Coronary artery (tissue), 2 donors: ENCODE measurements around the gene RALGDS.
"Not testable (repeated sequence)": the region's sequence is repeated elsewhere in the genome, so short reads cannot be mapped to it uniquely, and the experiment has no call there.

Experiments
- DNase-seq: peaks from one replicate; pipeline ENCODE4 v3.0.0-alpha.2; 2017; ENCODE audit warnings: low spot score
- H3K27ac ChIP-seq, 2 donors: fragments of 200-600 bp; sonication (generic); one replicate each; pipeline ENCODE4 v1.5.1; 2016 to 2019
- H3K4me3 ChIP-seq: fragments of 200-600 bp; sonication (generic); 2 replicates; pipeline ENCODE4 v1.5.1; 2016; ENCODE audit warnings: mild to moderate bottlenecking, moderate library complexity
- TF ChIP-seq, protein P1 (sequence below): fragments of 200-600 bp; sonication (generic); IDR thresholded peaks from one replicate; pipeline ENCODE4 v1.5.1; 2019; ENCODE audit warnings: antibody characterized with exemption

The RALGDS gene

DNA sequence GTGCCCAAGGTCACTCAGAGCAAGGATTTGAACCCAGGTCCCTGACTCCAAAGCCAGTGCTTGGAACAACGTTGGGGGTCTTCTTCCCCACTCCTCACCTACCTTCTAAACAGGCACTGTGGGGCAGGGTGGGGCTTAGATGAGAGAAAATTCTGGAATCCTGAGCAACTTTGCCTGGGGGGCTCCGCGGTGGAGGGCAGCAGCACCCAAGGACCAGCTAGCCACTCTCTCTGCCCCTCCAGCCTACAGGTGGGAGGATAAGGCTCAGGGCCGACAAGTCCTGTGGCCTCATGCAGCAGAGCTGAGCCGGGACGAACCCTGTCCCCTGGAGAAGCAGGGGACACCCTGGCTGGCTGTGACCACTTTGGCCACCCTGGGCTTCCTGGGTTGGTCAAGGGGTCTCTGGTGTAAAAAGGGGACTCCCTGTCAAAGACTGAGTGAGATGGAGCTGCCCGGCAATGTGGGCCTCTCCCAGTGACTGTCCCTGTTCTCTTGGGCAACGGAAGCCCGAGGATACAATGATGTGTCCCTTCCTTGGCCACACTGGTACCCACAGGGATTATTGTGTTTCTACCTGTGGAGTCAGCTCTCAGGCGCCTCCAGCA, 32.8 kb downstream of the RALGDS start:
- no peak for DNase-seq
- TF ChIP-seq, protein P1, sequence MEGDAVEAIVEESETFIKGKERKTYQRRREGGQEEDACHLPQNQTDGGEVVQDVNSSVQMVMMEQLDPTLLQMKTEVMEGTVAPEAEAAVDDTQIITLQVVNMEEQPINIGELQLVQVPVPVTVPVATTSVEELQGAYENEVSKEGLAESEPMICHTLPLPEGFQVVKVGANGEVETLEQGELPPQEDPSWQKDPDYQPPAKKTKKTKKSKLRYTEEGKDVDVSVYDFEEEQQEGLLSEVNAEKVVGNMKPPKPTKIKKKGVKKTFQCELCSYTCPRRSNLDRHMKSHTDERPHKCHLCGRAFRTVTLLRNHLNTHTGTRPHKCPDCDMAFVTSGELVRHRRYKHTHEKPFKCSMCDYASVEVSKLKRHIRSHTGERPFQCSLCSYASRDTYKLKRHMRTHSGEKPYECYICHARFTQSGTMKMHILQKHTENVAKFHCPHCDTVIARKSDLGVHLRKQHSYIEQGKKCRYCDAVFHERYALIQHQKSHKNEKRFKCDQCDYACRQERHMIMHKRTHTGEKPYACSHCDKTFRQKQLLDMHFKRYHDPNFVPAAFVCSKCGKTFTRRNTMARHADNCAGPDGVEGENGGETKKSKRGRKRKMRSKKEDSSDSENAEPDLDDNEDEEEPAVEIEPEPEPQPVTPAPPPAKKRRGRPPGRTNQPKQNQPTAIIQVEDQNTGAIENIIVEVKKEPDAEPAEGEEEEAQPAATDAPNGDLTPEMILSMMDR: no peak
- H3K4me3 ChIP-seq: no peak overlapping the region
- H3K27ac ChIP-seq: no peak overlapping the region

DNA sequence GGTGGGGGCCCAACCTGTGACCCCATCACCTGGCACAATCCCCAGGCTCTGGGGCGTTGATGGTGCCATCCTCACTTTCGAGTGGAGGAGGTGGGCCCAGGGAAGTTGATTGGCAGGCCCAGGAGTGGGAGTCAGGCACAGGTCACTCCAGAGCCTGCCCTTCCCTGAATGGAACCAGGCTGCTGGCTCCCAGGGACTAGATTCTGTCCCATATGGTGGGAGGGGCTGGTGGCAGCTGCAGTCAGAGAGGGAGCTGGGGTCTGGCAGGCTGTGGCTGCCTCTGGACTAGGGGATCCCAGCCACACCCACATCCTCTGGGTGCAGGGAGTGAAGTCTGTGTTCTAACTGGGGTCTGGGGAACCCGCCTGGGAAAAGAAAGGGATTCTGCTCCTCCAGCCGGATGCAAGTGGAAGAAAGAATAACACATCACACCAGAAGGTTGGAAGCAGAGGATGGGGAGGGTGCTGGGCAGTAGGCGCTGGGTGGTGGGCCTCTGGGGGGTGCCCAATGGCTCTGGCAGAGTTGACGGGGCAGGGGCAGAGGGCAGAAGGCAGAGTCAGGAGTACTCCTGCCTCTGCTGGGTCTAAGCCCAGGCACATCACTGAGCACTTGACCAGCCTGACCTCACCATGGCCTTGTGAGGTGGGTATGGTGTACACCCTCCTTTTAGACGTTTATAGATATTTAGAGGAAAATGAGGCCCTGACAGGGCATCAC, 33.5 kb downstream of the RALGDS start:
- DNase-seq: peak; percentile 68
- no peak overlapping the region for H3K4me3 ChIP-seq
- H3K27ac ChIP-seq: no peak overlapping the region
- TF ChIP-seq, protein P1: no peak

DNA sequence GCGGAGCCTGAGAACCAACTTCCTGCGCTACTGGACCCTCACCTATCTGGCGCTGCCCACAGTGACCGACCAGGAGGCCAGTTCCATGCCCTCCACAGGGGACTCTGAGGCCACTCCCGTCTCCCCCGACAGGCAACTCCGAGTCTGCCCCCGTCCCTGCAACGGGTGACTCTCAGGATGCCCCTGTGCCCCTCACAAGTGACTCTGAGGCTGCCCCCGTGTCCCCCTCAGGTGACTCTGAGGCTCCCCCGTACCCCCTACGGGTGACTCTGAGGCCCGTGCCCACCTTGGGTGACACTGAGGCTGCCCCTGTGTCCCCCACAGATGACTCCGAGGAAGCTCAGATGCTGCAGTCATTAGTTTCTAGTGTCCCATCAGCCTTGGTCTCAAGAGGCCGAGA, 34.1 kb downstream of the RALGDS start:
- no peak for DNase-seq
- TF ChIP-seq, protein P1: no peak

DNA sequence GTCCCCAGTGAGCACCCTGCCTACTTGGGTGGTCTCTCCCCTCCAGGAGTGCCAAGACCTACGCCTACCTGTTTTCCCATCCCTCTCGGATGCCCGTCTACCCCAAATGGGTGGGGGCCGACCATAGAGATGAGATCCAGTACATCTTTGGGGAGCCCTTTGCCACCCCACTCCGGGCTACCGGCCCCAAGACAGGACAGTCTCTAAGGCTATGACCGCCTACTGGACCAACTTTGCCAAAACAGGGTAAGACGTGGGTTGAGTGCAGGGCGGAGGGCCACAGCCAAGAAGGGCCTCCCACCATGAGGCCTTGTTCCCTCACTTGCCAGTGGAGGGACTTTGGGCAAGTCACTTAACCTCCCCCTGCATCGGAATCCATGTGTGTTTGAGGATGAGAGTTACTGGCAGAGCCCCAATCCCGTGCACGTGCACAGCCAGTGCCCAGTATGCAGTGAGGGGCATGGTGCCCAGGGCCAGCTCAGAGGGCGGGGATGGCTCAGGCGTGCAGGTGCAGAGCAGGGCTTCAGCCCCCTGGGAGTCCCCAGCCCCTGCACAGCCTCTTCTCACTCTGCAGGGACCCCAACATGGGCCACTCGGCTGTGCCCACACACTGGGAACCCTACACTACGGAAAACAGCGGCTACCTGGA, 34.7 kb downstream of the RALGDS start:
- not testable (repeated sequence) for H3K4me3 ChIP-seq, H3K27ac ChIP-seq, DNase-seq

More for the DNA sequence above, 34.1 kb downstream of the RALGDS start:
- no peak overlapping the region for H3K4me3 ChIP-seq
- no peak overlapping the region for H3K27ac ChIP-seq

DNA sequence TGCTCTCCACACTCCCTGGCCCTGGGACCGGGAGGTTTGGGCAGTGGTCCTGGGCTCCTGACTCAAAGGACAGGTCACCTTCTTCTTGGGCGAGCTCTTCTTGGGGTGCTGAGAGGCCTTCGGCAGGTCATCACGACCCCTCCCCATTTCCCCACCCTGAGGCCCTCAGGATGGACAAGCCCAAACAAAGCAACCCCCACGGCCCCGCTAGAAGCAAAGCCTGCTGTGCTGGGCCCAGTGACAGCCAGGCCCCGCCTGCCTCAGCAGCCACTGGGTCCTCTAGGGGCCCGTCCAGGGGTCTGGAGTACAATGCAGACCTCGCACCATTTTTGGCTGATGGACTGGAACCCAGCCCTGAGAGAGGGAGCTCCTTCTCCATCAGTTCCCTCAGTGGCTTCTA, 37.4 kb downstream of the RALGDS start:
- DNase-seq, H3K27ac ChIP-seq, H3K4me3 ChIP-seq: not testable (repeated sequence)

DNA sequence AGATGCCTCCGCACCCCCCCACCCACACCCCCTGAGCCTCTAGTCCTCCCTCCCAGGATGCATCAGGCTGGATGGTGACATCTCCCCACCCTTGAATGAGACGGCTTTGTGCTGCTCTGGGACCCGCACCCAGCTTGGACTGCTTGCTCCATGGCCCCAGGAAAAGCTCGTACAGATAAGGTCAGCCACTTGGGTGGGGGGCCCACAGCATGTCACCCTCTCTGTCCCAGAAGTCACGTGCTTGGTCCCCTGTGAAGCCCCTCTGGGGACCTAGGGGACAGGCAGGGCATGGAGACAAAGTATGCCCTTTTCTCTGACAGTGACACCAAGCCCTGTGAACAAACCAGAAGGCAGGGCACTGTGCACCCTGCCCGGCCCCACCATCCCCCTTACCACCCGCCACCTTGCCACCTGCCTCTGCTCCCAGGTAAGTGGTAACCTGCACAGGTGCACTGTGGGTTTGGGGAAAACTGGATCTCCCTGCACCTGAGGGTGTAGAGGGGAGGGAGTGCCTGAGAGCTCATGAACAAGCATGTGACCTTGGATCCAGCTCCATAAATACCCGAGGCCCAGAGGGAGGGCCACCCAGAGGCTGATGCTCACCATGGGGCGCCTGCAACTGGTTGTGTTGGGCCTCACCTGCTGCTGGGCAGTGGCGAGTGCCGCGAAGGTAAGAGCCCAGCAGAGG, 38.9 kb downstream of the RALGDS start:
- DNase-seq, H3K4me3 ChIP-seq: not testable (repeated sequence)

DNA sequence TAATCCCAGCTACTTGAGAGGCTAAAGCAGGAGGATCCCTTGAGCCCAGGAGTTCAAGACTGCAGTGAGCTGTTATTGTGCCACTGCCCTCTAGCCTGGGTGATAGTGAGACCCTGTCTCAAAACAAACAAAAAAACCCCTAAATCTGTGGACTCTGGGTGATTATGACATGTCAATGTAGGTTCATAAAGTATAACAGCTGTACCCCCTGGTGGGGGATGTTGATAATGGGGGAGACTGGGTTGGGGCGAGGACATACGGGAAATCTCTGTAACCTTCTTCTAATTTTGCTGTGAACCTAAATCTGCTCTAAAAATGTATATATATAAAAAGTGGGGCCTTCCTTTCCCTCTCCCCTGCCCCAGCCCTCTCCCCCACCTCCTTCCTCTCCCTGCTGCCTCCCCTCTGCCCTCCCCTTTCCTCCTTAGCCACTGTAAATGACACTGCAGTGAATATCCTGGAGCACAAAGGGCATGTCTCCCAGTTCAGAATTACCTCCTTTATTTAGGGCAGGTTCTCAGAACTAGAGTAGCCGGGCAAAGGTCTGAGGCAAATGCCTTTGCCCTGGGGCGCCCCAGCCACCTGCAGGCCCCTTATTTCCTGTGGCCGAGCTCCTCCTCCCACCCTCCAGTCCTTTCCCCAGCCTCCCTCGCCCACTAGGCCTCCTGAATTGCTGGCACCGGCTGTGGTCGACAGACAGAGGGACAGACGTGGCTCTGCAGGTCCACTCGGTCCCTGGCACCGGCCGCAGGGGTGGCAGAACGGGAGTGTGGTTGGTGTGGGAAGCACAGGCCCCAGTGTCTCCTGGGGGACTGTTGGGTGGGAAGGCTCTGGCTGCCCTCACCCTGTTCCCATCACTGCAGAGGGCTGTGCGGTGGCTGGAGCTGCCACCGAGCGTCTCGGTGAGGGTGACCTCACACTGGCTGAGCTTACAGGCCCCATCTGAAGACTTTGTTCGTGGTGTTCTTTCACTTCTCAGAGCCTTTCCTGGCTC, 40.0 kb downstream of the RALGDS start:
- not testable (repeated sequence) for H3K4me3 ChIP-seq, H3K27ac ChIP-seq, DNase-seq

More for the DNA sequence above, 38.9 kb downstream of the RALGDS start:
- not testable (repeated sequence) for H3K27ac ChIP-seq

DNA sequence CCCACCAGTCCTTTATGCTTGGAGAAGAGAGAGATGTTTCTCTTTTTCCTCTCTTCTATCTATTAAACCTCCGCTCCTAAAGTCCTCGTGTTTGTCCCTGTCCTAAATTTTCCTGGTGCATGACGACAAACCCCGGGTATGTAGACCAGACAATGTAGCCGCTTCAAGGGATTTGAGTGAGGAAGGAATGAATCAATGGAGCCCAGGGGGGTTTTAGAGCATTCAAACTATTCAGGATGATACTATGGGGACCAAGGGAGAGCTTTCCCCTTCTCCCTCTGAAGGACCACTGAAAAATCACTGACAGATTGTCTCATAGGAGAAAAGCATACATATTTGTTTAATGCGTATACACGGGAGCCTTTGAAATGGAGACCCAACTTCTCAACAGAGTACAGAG, 40.9 kb downstream of the RALGDS start:
- Histone ChIP-seq H3K4me3 (no peak overlapping the region), H3K27ac (no peak overlapping the region)
- no peak for DNase-seq
- TF ChIP-seq, protein P1: no peak
